ENCODE measurements around the gene APMAP. TPM values are rescaled to one million over a fixed set of nuclear protein-coding genes. Genes with fewer than 3 reads are reported as not detected.

The APMAP gene
- total RNA-seq, 1 donor from 2014 or later, result 76.3 TPM

DNA sequence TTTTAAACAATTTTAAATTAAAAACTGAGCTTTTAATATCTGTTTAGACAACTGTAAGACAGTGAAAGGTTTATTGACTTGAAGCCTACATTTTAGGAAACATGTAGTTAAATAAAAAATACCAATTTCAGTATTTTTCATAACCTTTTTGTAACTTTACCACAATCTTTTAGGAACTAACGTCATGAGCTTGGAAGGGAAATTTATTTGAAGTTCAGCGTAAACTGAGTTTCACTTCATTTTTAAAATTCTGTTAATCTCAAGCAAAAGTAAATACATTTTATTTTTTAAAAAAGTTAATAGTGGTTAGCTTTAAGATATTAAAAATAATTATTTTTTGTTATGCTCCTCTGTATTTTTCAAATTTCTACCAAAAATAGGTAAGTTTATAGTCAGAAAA, 38.0 kb downstream of the APMAP start:
- no peak for DNase-seq (ENCODE audit: extremely low spot score, unreplicated experiment)
- no peaks in the 10 kb centered on the region for H3K27me3 Mint-ChIP-seq (ENCODE audit: unreplicated experiment)
- no peak overlapping the region for H3K4me3 Mint-ChIP-seq (ENCODE audit: unreplicated experiment)
- no peaks in the 10 kb centered on the region for H3K4me1 Mint-ChIP-seq (ENCODE audit: unreplicated experiment)
- H3K9me3 Mint-ChIP-seq (ENCODE audit: unreplicated experiment), result no peaks in the 10 kb centered on the region
- H3K36me3 Mint-ChIP-seq (ENCODE audit: unreplicated experiment), result no peaks in the 10 kb centered on the region
- no peak overlapping the region for H3K27ac Mint-ChIP-seq (ENCODE audit: unreplicated experiment)
- TF ChIP-seq, protein P1, sequence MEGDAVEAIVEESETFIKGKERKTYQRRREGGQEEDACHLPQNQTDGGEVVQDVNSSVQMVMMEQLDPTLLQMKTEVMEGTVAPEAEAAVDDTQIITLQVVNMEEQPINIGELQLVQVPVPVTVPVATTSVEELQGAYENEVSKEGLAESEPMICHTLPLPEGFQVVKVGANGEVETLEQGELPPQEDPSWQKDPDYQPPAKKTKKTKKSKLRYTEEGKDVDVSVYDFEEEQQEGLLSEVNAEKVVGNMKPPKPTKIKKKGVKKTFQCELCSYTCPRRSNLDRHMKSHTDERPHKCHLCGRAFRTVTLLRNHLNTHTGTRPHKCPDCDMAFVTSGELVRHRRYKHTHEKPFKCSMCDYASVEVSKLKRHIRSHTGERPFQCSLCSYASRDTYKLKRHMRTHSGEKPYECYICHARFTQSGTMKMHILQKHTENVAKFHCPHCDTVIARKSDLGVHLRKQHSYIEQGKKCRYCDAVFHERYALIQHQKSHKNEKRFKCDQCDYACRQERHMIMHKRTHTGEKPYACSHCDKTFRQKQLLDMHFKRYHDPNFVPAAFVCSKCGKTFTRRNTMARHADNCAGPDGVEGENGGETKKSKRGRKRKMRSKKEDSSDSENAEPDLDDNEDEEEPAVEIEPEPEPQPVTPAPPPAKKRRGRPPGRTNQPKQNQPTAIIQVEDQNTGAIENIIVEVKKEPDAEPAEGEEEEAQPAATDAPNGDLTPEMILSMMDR (IDR thresholded peaks at IDR 0.05), result no peak

- Mint-ChIP-seq H3K4me3 (ENCODE audit: unreplicated experiment) (no peak overlapping the region), H3K27ac (ENCODE audit: unreplicated experiment) (no peak overlapping the region), H3K27me3 (ENCODE audit: unreplicated experiment) (no peaks in the 10 kb centered on the region), H3K36me3 (ENCODE audit: unreplicated experiment) (no peaks in the 10 kb centered on the region), H3K9me3 (ENCODE audit: unreplicated experiment) (no peaks in the 10 kb centered on the region), H3K4me1 (ENCODE audit: unreplicated experiment) (no peaks in the 10 kb centered on the region)
- TF ChIP-seq, protein P1 (IDR thresholded peaks at IDR 0.05), result no peak
- peak; percentile 73 for DNase-seq (ENCODE audit: extremely low spot score, unreplicated experiment)
Observed at GRCh38 chr20:24954151-24954550, 38.4 kb downstream of the APMAP start.

GRCh38 chr20:24953621-24954133, 38.9 kb downstream of the APMAP start:
- no peaks in the 10 kb centered on the region for H3K9me3 Mint-ChIP-seq (ENCODE audit: unreplicated experiment)
- H3K36me3 Mint-ChIP-seq (ENCODE audit: unreplicated experiment), result no peaks in the 10 kb centered on the region
- no peak overlapping the region for H3K4me3 Mint-ChIP-seq (ENCODE audit: unreplicated experiment)
- no peak overlapping the region for H3K27ac Mint-ChIP-seq (ENCODE audit: unreplicated experiment)
- DNase-seq (ENCODE audit: extremely low spot score, unreplicated experiment), result peak; percentile 82
- TF ChIP-seq, protein P1 (IDR thresholded peaks at IDR 0.05), result no peak
- H3K27me3 Mint-ChIP-seq (ENCODE audit: unreplicated experiment), result no peaks in the 10 kb centered on the region
- H3K4me1 Mint-ChIP-seq (ENCODE audit: unreplicated experiment), result no peaks in the 10 kb centered on the region

DNA sequence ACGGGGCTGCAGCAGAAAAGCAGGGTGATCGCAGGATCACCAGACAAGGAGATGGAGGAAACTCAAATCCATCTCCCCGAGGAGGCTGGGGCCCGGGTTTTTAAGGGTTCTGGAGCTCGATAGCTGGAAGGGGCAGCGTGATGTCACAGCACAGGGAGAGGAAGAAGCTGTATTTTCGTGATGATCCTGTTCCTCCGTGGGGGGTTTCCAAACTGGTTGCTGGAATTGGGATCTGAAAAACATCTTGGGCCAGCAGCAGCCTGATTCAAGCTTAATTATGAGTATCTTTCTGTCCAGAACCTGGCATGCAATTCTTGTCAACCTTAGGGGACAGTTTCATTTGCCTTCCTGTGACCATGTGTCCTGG, 39.4 kb downstream of the APMAP start:
- H3K4me1 Mint-ChIP-seq (ENCODE audit: unreplicated experiment), result no peaks in the 10 kb centered on the region
- no peak overlapping the region for H3K4me3 Mint-ChIP-seq (ENCODE audit: unreplicated experiment)
- DNase-seq (ENCODE audit: extremely low spot score, unreplicated experiment), result no peak
- no peaks in the 10 kb centered on the region for H3K27me3 Mint-ChIP-seq (ENCODE audit: unreplicated experiment)
- no peaks in the 10 kb centered on the region for H3K36me3 Mint-ChIP-seq (ENCODE audit: unreplicated experiment)
- H3K9me3 Mint-ChIP-seq (ENCODE audit: unreplicated experiment), result no peaks in the 10 kb centered on the region
- TF ChIP-seq, protein P1 (IDR thresholded peaks at IDR 0.05), result no peak
- no peak overlapping the region for H3K27ac Mint-ChIP-seq (ENCODE audit: unreplicated experiment)

GRCh38 chr20:24952376-24953208, 40.0 kb downstream of the APMAP start:
- no peak overlapping the region for H3K27ac Mint-ChIP-seq (ENCODE audit: unreplicated experiment)
- no peaks in the 10 kb centered on the region for H3K36me3 Mint-ChIP-seq (ENCODE audit: unreplicated experiment)

More at GRCh38 chr20:24952376-24953208, 40.0 kb downstream of the APMAP start:
- TF ChIP-seq, protein P1 (IDR thresholded peaks at IDR 0.05), result no peak
- Mint-ChIP-seq H3K9me3 (ENCODE audit: unreplicated experiment) (peaks cover 5% of the 10 kb centered on the region), H3K4me3 (ENCODE audit: unreplicated experiment) (no peak overlapping the region), H3K27me3 (ENCODE audit: unreplicated experiment) (peaks cover 4% of the 10 kb centered on the region), H3K4me1 (ENCODE audit: unreplicated experiment) (no peaks in the 10 kb centered on the region)
- peak; percentile 83 for DNase-seq (ENCODE audit: extremely low spot score, unreplicated experiment)

All from osteocyte (in vitro differentiated cells).